Thymus (tissue), 11 donors: ENCODE results near the gene CHADL. TPM values are rescaled to one million over a fixed set of nuclear protein-coding genes. Genes with fewer than 3 reads are reported as not detected.
"Not testable (repeated sequence)": the region's sequence is repeated elsewhere in the genome, so short reads cannot be mapped to it uniquely, and the experiment has no call there.

ENCODE experiments used
- DNase-seq, 9 donors: peaks; one replicate each; pipeline ENCODE4 v3.0.0-alpha.2; 2013; ENCODE audit warnings: low spot score in 9 of 9, low read depth in 6 of 9, missing footprints in 1 of 9
- H3K27ac ChIP-seq, 2 donors: one replicate each; pipeline ENCODE4 v1.5.1; 2013; ENCODE audit warnings: control low read depth in 1 of 2, low read depth in 1 of 2, low read length in 1 of 2, mild to moderate bottlenecking in 1 of 2, moderate library complexity in 1 of 2
- H3K27me3 ChIP-seq, 2 donors: one replicate each; pipeline ENCODE4 v1.5.1; 2013; ENCODE audit warnings: low read length in 1 of 2; ENCODE audit not compliant: control insufficient read depth in 2 of 2, insufficient read depth in 1 of 2
- H3K36me3 ChIP-seq, 2 donors: one replicate each; pipeline ENCODE4 v1.5.1; 2013; ENCODE audit warnings: low read length in 1 of 2, mild to moderate bottlenecking in 1 of 2, moderate library complexity in 1 of 2; ENCODE audit not compliant: control insufficient read depth in 2 of 2, insufficient read depth in 2 of 2
- H3K4me1 ChIP-seq, 2 donors: one replicate each; pipeline ENCODE4 v1.5.1; 2013; ENCODE audit warnings: low read length in 2 of 2; ENCODE audit not compliant: control insufficient read depth in 2 of 2, insufficient read depth in 2 of 2
- H3K4me3 ChIP-seq, 2 donors: one replicate each; pipeline ENCODE4 v1.5.1; 2013; ENCODE audit warnings: low read length in 2 of 2, control low read depth in 1 of 2, mild to moderate bottlenecking in 1 of 2
- H3K9me3 ChIP-seq, 2 donors: one replicate each; pipeline ENCODE4 v1.5.1; 2013; ENCODE audit warnings: low read length in 1 of 2, mild to moderate bottlenecking in 1 of 2; ENCODE audit not compliant: control insufficient read depth in 2 of 2, insufficient read depth in 1 of 2
- WGBS: extraction: QIAGEN DNeasy Blood & Tissue Kit; methylation state at CpG from one replicate; pipeline ENCODE4 v1.1.7; 2013; 5-methylcytosine and 5-hydroxymethylcytosine counted together
- polyA plus RNA-seq: library from polyadenylated mRNA; stranded (reverse); fragments of 200-250 nt; gene quantifications from one replicate; pipeline ENCODE4 v1.2.3, GENCODE V29; 2013
- total RNA-seq: library from RNA; stranded (reverse); fragments of 120-200 nt; gene quantifications from one replicate; pipeline ENCODE4 v1.2.4, GENCODE V29; 2013
- donor health status: healthy.

CHADL gene
- total and polyA plus RNA-seq, 2 donors = 1.7 to 3.4 TPM

DNA sequence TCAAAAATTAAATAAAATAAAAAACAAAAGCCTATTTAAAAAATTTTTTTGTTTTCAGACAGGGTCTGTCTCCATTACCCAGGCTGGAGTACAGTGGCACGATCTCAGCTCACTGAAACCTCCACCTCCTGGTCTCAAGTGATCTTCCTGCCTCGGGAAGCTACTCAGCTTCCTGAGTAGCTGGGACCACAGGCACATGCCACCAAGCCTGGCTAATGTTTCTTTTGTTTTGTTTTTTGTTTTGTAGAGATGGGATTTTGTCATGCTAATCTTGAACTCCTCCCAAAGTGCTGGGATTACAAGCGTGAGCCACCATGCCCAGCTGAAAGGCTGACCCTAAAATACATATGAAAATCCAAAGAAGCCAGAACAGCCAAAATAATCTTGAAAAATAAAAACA lies 56.1 kb downstream of the CHADL start:
- Histone ChIP-seq H3K4me3 (no peak overlapping the region), H3K4me1 (no peaks in the 10 kb centered on the region), H3K9me3 (peaks cover 0 to 3% of the 10 kb centered on the region in 2 donors), H3K27me3 (no peaks in the 10 kb centered on the region), H3K36me3 (peaks cover 3 to 8% of the 10 kb centered on the region in 2 donors), H3K27ac (no peak overlapping the region)
- DNase-seq = no peak
- WGBS = 45% methylated on average over 3 of the region's 3 CpGs

GRCh38 chr22:41181349-41182241 lies 59.1 kb downstream of the CHADL start:
- Histone ChIP-seq H3K4me3 (no peak overlapping the region), H3K27me3 (no peaks in the 10 kb centered on the region), H3K9me3 (peaks cover 0 to 3% of the 10 kb centered on the region in 2 donors), H3K36me3 (peaks cover 28 to 34% of the 10 kb centered on the region in 2 donors), H3K4me1 (no peaks in the 10 kb centered on the region), H3K27ac (no peak overlapping the region)
- DNase-seq = no peak
- 96% methylated on average over 15 of the region's 15 CpGs for WGBS

DNA sequence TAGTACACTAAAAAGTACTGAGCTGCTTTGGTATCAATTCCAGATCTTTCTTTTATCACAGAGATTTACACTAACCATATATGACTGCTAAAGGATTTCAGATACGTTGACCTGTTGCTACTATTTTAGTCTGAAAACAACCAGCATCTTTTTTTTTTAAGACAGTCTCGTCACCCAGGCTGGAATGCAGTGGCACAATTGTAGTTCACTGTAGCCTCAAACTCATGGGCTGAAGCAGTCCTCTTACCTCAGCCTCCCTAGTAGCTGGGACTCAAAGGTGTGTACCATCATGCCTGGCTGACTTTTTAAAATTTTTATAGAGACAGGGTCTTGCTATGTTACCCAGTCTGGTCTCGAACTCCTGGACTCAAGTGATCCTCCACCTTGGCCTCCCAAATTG lies 59.8 kb downstream of the CHADL start:
- 96% methylated on average over 3 of the region's 3 CpGs for WGBS
- Histone ChIP-seq H3K27me3 (no peaks in the 10 kb centered on the region), H3K4me1 (no peaks in the 10 kb centered on the region), H3K27ac (no peak overlapping the region), H3K4me3 (no peak overlapping the region), H3K36me3 (peaks cover 35 to 41% of the 10 kb centered on the region in 2 donors), H3K9me3 (peaks cover 0 to 3% of the 10 kb centered on the region in 2 donors)
- DNase-seq = no peak

DNA sequence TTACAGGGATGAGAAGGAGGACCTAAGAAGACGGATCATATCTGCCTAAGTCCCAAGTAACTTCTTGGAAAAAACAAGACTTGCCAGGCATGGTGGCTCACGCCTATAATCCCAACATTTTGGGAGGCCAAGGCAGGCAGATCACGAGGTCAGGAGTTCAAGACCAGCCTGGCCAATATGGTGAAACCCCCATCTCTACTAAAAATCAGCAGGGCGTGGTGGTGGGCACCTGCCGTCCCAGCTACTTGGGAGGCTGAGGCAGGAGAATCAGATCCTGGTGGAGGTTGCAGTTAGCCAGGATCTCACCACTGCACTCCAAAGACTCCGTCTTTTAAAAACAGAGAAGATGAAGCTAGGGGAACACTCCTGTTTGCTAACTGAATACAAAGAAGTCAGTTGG lies 60.4 kb downstream of the CHADL start:
- H3K4me1 ChIP-seq, H3K27ac ChIP-seq, H3K27me3 ChIP-seq, H3K4me3 ChIP-seq, DNase-seq, H3K9me3 ChIP-seq: not testable (repeated sequence)
- peaks cover 40 to 46% of the 10 kb centered on the region in 2 donors for H3K36me3 ChIP-seq
- over 99% methylated on average over 6 of the region's 6 CpGs for WGBS

Other genes starting within 250 kb of the CHADL start
- 17.1 TPM for gene EP300, start 148.3 kb downstream of the CHADL start, total RNA-seq
- 11.1 TPM for gene EP300, start 148.3 kb downstream of the CHADL start, polyA plus RNA-seq
- gene L3MBTL2, start 35.6 kb downstream of the CHADL start, total RNA-seq = 19.9 TPM
- 16.0 TPM for gene L3MBTL2, start 35.6 kb downstream of the CHADL start, polyA plus RNA-seq
- 40.6 TPM for gene RANGAP1, start 45.3 kb upstream of the CHADL start, total RNA-seq
- 63.6 TPM for gene RANGAP1, start 45.3 kb upstream of the CHADL start, polyA plus RNA-seq
- 23.3 TPM for gene ZC3H7B, start 60.6 kb upstream of the CHADL start, total RNA-seq
- 29.8 TPM for gene ZC3H7B, start 60.6 kb upstream of the CHADL start, polyA plus RNA-seq
- gene TEF, start 141.0 kb upstream of the CHADL start, total RNA-seq = 5.0 TPM
- 5.4 TPM for gene TEF, start 141.0 kb upstream of the CHADL start, polyA plus RNA-seq
- gene TOB2, start 205.9 kb upstream of the CHADL start, total RNA-seq = 15.0 TPM
- 17.3 TPM for gene TOB2, start 205.9 kb upstream of the CHADL start, polyA plus RNA-seq
- 99.2 TPM for gene PHF5A, start 227.8 kb upstream of the CHADL start, total RNA-seq
- gene PHF5A, start 227.8 kb upstream of the CHADL start, polyA plus RNA-seq = 65.7 TPM
- gene ACO2, start 228.2 kb upstream of the CHADL start, total RNA-seq = 33.9 TPM
- 29.7 TPM for gene ACO2, start 228.2 kb upstream of the CHADL start, polyA plus RNA-seq